GM18499 (cell line): ENCODE data around the gene XIAP.

Experiments
- ATAC-seq: cut with Tn5 transposase; IDR thresholded peaks from one replicate; pipeline ENCODE4 v1.9.1; 2021; ENCODE audit warnings: moderate number of reproducible peaks; ENCODE audit not compliant: insufficient read depth, unreplicated experiment

Gene XIAP

DNA sequence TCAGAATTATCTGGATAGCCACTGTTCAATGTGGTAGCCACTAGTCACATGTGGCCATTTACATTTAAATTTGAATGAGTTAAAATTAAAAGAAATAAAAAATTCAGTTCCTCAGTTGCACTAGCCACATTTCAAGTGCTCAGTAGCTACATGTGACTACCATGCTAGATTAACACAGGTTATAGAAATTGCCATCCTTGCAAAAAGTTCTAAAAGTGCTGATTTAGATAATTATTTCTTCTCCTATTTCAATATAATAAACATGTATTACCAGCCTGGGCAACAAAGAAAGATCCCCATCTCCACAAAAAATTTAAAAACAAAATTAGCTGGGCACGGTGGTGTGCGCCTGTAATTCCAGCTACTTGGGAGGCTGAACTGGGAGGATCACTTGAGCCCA is 90.0 kb downstream of the XIAP start:
- ATAC-seq: no peak

DNA sequence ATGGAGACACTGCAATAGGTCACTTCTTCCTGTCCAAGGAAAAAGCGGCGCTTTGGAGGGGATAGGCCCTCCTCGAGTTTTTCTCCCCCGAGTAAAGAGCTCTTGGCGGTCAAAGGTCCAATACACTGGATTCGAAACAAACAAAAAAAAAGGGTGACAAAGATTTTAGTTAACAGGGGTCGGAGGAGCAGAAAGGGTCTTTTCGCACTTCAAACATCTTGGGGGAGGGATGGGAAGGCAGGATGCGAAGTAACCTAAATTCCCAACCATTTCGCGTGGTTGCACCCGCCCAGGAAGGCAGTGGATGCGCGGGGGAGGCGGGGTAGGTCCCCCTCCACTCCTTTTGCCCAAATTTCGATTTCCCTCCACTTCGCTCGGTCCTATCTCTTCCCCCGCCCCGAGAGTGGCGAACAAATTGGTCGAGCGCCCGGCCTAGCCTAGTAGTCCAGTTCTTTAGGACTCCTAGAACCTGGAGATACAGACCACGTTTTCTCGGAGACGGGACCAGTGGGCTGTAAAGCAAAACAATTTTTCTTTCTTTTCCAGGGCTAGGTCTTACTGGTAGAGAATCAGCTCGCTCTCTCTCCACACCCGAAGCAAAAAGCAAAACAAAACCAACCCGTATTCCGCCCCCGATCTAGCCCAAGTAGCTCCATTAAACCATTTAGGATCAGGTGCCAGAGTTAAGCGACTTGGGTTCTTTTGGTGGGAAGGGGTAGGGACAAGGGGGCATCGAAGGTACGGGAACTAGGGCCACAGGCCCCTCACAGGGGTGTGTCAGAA is 99.6 kb downstream of the XIAP start:
- ATAC-seq: no peak

DNA sequence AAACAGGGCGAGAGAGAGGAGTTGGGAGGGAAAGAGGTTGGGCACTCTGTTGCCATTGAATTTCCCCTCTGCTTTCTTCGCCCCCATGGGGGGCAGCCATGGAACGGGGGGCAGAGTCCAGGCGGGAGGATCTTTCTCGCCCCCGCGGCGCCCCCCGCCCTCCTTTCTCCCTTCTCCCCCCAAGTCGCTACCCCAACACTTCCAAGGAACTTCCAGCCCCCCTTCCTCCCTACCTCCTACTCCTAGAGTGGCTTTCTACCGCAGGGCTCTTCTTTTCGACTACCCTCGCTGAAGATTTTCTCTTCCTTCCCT is 101.1 kb downstream of the XIAP start:
- ATAC-seq: no peak

DNA sequence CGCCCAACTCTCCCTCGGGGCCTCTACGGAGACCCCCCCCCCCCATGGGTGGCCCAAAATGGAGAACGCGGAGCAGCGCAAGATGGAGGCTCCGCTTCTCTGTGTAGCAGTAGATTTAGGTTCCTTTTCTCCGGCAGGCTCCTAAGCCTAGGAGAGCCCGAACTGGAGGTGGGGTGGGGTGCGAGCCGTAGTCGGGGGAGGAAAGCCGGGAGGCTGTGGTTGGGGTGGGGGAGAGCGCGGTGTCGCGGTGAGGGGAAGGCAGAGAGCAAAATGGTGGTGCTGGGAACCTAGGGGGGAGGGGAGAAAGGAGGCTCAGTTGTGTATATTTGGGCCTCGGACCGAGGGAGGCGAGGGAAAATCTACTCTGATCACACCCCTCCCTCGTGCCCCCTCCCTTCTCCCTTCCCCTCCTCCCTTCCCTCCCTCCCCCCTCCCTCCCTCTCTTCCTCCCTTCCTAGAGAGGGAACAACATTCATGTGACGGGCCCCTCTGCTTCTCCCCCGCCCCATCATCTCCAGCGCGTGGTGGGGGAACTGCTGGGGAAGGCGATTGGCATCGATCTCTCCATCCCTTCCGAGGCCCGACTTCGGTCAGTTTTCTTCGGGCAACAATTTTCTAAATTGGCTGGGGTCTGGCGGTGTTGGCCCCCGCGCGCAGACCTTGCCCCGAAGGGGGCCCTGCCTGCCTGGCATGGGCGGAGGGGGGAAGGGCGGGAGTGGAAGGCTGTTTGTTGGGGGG is 101.6 kb downstream of the XIAP start, which contains the start of gene STAG2:
TSS of gene STAG2 (plus strand) at position 439 of the 738 bp plus-strand sequence. CDS start 60,922 bp downstream, outside the sequence.
- ATAC-seq: no peak

DNA sequence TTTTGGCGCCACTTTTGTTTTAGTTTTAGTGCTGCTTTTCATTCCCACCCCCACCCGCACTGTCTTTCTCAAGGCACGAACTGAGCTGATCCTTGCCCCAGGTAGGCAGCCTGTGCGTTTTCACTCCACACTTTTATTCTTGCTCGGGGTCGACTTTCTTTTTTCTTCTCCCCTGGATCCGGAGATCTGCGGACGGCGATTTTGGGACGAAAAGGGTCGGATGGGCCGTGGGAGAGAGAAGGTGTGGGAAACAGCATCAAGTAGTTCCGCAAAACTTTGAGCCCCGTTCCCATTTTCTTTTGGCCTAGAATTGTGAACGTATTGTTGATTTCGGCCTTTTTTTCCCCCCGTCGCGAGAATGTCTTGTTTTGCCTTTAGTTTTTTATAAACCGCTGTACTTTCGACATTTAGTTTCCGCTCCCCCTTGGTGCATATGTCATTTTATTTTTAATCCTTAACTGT is 102.2 kb downstream of the XIAP start:
- no peak for ATAC-seq

DNA sequence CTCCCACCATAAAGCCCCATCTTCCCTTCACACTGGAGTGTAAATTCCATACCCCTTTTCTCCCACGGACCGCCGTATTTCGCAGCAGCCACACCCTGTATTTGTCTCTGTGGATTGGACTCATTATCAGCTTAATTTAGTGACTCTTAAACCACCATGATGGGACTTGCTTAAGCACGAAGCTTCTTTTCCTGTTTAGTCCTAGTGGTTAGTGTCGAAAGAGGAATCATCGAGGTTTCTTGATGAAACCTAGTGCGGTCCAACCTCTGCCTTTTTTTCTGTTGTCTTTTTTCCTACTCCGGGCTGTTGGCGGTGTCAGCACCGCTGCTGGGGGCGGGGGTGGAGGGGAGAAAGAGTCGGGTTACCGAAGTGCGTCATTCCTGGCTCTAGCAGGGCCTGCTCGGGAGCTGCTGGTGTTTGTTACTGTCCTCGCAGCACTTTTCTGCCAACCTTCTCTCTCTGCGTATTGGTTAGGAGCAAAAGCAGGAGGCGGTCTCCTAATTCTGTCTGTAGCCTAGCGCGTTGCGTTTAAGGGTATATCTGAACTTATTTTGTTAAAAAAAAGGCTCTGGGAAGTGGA is 103.0 kb downstream of the XIAP start:
- ATAC-seq: peak; percentile 46
